GM12878 (cell line): ENCODE results near the gene SYTL5. TPM values are rescaled to one million over a fixed set of nuclear protein-coding genes. Genes with fewer than 3 reads are reported as not detected.

Experiments
- CBX5 ChIP-seq: sonication (generic); IDR thresholded peaks from 2 replicates; pipeline ENCODE4 v1.6.1; 2016; ENCODE audit warnings: low read depth, moderate library complexity, mild to moderate bottlenecking, inconsistent platforms
- CHD2 ChIP-seq: IDR thresholded peaks from 2 replicates; pipeline ENCODE4 v1.6.1; 2011; ENCODE audit warnings: low read depth, low read length, improper control_type of control experiment, borderline replicate concordance
- FOS ChIP-seq: IDR thresholded peaks from 3 replicates; pipeline ENCODE4 v1.6.1; 2011; ENCODE audit warnings: borderline replicate concordance; ENCODE audit not compliant: insufficient read length; ENCODE audit errors: extremely low read depth
- MYC ChIP-seq: IDR thresholded peaks from 2 replicates; pipeline ENCODE4 v1.6.1; 2011; ENCODE audit warnings: mild to moderate bottlenecking, low read length, moderate library complexity, inconsistent platforms; ENCODE audit not compliant: insufficient read depth, insufficient replicate concordance, insufficient read length, severe bottlenecking
- NBN ChIP-seq: fragments of 450-650 bp; IDR thresholded peaks from 2 replicates; pipeline ENCODE4 v1.6.1; 2016
- PKNOX1 ChIP-seq: fragments of 450-650 bp; IDR thresholded peaks from 2 replicates; pipeline ENCODE4 v1.6.1; 2016; ENCODE audit warnings: mild to moderate bottlenecking
- WRNIP1 ChIP-seq: IDR thresholded peaks from 2 replicates; pipeline ENCODE4 v1.6.1; 2011; ENCODE audit warnings: low read depth, low read length, improper control_type of control experiment, borderline replicate concordance
- ZNF687 ChIP-seq: fragments of 450-650 bp; IDR thresholded peaks from 2 replicates; pipeline ENCODE4 v1.6.1; 2017; ENCODE audit warnings: mild to moderate bottlenecking, moderate library complexity
- polyA plus RNA-seq, 11 experiments: library from polyadenylated mRNA; depleted of rRNA in 4 of 11; unstranded in 6 of 11; stranded (reverse) in 5 of 11; fragments of >200 nt; fragmentation: Nextera tagmentation in 4 of 11; fragmentation: Illumina TruSeq in 1 of 11; extraction: Ambion mirVana in 4 of 11; extraction: Trizol in 1 of 11; gene quantifications; 1 replicate in 1 of 11; 2 replicates in 10 of 11; pipeline versions ENCODE4 v1.2.1 to v1.2.3, GENCODE V29; 2011 to 2016; ENCODE audit warnings: inconsistent platforms in 2 of 11, missing spikeins in 2 of 11, low read depth in 1 of 11
- total RNA-seq, 4 experiments: library from RNA; depleted of rRNA in 3 of 4; stranded (reverse); fragments of >200 nt in 3 of 4; fragmentation: Illumina TruSeq in 1 of 4; extraction: Trizol in 1 of 4; gene quantifications; 2 replicates each; pipeline versions ENCODE4 v1.2.1 to v1.2.3, GENCODE V29; 2013 to 2021
- TF ChIP-seq, protein P1 (sequence below): fragments of 450-650 bp; formaldehyde crosslinking; IDR thresholded peaks from 2 replicates; pipeline ENCODE4 v1.5.0; 2022; ENCODE audit warnings: mild to moderate bottlenecking, missing genetic modification characterization

SYTL5 gene
- total and polyA plus RNA-seq, 10 of the 15 experiments (the other 5 are each of a cell fraction or from before 2014, with no cell fraction given) = 0.01 to 0.20 (median 0.04) TPM; not detected in 3

- no peak for TF ChIP-seq WRNIP1
- TF ChIP-seq ZNF687 = no peak
- TF ChIP-seq CBX5 = no peak
- no peak for TF ChIP-seq PKNOX1
- TF ChIP-seq CHD2 = no peak
- no peak for TF ChIP-seq MYC
- TF ChIP-seq, protein P1, sequence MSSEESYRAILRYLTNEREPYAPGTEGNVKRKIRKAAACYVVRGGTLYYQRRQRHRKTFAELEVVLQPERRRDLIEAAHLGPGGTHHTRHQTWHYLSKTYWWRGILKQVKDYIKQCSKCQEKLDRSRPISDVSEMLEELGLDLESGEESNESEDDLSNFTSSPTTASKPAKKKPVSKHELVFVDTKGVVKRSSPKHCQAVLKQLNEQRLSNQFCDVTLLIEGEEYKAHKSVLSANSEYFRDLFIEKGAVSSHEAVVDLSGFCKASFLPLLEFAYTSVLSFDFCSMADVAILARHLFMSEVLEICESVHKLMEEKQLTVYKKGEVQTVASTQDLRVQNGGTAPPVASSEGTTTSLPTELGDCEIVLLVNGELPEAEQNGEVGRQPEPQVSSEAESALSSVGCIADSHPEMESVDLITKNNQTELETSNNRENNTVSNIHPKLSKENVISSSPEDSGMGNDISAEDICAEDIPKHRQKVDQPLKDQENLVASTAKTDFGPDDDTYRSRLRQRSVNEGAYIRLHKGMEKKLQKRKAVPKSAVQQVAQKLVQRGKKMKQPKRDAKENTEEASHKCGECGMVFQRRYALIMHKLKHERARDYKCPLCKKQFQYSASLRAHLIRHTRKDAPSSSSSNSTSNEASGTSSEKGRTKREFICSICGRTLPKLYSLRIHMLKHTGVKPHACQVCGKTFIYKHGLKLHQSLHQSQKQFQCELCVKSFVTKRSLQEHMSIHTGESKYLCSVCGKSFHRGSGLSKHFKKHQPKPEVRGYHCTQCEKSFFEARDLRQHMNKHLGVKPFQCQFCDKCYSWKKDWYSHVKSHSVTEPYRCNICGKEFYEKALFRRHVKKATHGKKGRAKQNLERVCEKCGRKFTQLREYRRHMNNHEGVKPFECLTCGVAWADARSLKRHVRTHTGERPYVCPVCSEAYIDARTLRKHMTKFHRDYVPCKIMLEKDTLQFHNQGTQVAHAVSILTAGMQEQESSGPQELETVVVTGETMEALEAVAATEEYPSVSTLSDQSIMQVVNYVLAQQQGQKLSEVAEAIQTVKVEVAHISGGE (CRISPR knock-in tag) = no peak
- no peak for TF ChIP-seq NBN
- no peak for TF ChIP-seq FOS
These were observed 19.5 kb upstream of the SYTL5 start (continued) for GRCh38 chrX:37986893-37987292.
